ENCODE results near the gene BACE1. TPM values are rescaled to one million over a fixed set of nuclear protein-coding genes. Genes with fewer than 3 reads are reported as not detected.

Gene BACE1
- total and polyA plus RNA-seq, 7 donors = 1.8 to 24.6 (median 13.2) TPM

DNA sequence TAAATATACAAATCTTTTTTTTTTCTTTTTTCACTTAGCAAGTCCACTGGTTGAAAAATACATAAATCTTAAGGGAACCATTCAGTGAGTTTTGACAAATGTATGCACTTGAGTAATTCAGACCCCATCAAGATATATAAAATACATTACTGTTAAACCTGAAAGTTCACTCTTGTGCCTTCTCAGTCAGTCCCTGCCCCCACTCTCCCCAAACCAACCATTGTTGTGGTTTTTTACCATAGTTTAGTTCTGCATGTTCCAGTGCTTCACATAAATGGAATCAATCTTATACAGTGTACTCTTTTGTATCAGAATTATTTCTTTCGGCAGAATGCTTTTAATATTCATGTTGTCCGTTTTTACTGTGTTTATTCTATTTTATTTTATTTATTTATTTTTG is 57.5 kb downstream of the BACE1 start:
- no peak overlapping the region for H3K27ac ChIP-seq
- WGBS, 2 donors = 85 to 88% methylated on average over 2 of the region's 2 CpGs
- TF ChIP-seq POLR2AphosphoS5 (IDR thresholded peaks at IDR 0.05) = no peak
- no peak for TF ChIP-seq POLR2A (IDR thresholded peaks at IDR 0.05)
- TF ChIP-seq EP300 (IDR thresholded peaks at IDR 0.05) = no peak
- TF ChIP-seq, protein P1, sequence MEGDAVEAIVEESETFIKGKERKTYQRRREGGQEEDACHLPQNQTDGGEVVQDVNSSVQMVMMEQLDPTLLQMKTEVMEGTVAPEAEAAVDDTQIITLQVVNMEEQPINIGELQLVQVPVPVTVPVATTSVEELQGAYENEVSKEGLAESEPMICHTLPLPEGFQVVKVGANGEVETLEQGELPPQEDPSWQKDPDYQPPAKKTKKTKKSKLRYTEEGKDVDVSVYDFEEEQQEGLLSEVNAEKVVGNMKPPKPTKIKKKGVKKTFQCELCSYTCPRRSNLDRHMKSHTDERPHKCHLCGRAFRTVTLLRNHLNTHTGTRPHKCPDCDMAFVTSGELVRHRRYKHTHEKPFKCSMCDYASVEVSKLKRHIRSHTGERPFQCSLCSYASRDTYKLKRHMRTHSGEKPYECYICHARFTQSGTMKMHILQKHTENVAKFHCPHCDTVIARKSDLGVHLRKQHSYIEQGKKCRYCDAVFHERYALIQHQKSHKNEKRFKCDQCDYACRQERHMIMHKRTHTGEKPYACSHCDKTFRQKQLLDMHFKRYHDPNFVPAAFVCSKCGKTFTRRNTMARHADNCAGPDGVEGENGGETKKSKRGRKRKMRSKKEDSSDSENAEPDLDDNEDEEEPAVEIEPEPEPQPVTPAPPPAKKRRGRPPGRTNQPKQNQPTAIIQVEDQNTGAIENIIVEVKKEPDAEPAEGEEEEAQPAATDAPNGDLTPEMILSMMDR (IDR thresholded peaks at IDR 0.05) = no peak
- peaks cover 0 to 55% (median 11%) of the 10 kb centered on the region in 4 donors for H3K36me3 ChIP-seq
- no peak for DNase-seq
- H3K4me1 ChIP-seq = no peaks in the 10 kb centered on the region
- no peak overlapping the region for H3K4me3 ChIP-seq
- no peaks in the 10 kb centered on the region for H3K27me3 ChIP-seq
- H3K9me3 ChIP-seq = no peaks in the 10 kb centered on the region
- intact Hi-C loops (cut with DNase I) = no loop called here

DNA sequence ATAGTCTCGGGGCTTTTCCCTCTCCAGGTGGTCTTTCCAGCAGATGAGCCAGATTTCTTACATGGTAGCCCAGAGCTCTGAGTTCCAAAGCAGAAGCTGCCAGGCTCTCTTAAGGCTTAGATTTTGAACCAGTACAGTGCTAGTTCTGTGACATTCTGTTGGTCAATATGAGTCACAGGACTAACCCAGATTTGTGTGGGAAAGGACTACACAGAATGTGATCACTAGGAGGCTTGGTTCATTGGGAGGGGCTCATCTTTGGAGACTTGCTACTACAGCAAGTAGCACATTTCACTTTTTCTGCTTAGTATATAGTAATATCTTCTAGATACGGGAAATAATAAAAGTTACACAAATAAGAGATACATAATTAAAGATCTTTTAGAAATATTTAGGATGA is 59.5 kb downstream of the BACE1 start:
- H3K9me3 ChIP-seq = no peaks in the 10 kb centered on the region
- TF ChIP-seq, protein P1 (IDR thresholded peaks at IDR 0.05) = no peak
- TF ChIP-seq POLR2AphosphoS5 (IDR thresholded peaks at IDR 0.05) (no peak), EP300 (IDR thresholded peaks at IDR 0.05) (no peak), POLR2A (IDR thresholded peaks at IDR 0.05) (no peak)
- peaks cover 0 to 52% (median 11%) of the 10 kb centered on the region in 4 donors for H3K36me3 ChIP-seq
- intact Hi-C loops (cut with DNase I) = no loop called here
- no peaks in the 10 kb centered on the region for H3K4me1 ChIP-seq
- H3K4me3 ChIP-seq = no peak overlapping the region
- no peak overlapping the region for H3K27ac ChIP-seq
- no peaks in the 10 kb centered on the region for H3K27me3 ChIP-seq
- 46 to 76% methylated on average over 2 of the region's 2 CpGs for WGBS, 2 donors
- no peak for DNase-seq

DNA sequence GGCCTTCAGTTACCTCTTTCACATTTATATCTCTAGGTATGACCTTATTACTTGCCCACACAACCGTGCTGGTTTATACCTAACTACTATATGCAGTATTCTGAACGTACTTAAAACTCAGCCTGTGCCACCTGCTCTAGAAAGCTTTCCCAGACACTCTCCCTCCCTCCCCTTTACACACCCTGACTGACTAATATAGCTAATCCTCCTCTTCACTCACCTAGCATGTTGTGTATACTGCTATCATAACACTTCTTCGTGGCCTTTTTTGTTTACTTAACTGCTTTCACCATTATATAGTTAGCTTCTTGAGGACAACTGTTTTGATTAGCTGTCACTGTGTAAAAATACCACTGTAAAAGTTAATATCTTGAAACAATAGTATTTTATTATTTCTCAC is 60.1 kb downstream of the BACE1 start:
- H3K4me1 ChIP-seq = no peaks in the 10 kb centered on the region
- intact Hi-C loops (cut with DNase I) = no loop called here
- no peak overlapping the region for H3K4me3 ChIP-seq
- 43 to 71% methylated on average over 3 of the region's 3 CpGs for WGBS, 2 donors
- no peak overlapping the region for H3K27ac ChIP-seq
- no peak for TF ChIP-seq EP300 (IDR thresholded peaks at IDR 0.05)
- TF ChIP-seq, protein P1 (IDR thresholded peaks at IDR 0.05) = no peak
- TF ChIP-seq POLR2A (IDR thresholded peaks at IDR 0.05) = no peak
- no peak for TF ChIP-seq POLR2AphosphoS5 (IDR thresholded peaks at IDR 0.05)
- no peaks in the 10 kb centered on the region for H3K9me3 ChIP-seq
- H3K27me3 ChIP-seq = no peaks in the 10 kb centered on the region
- DNase-seq = no peak
- H3K36me3 ChIP-seq = peaks cover 0 to 46% (median 8%) of the 10 kb centered on the region in 4 donors

DNA sequence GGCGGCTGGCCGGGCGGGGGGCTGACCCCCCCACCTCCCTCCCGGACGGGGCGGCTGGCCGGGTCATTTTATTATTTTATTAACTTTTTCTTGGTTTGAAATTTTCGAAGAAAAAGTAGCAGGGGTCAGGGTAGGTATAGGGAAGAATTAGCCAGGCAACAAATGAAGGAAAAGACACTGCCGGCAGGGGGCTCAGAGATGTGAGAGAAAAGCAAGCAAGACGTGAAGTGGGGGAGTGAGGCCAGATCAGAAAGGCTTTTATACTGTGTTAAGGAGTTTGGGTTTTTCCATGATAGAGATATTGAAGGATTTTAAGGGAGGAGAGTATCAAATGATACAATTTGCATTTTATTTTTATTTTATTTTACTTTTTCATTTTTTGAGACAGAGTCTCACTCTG is 64.5 kb downstream of the BACE1 start:
- H3K9me3 ChIP-seq = no peaks in the 10 kb centered on the region
- no peak for DNase-seq
- no peaks in the 10 kb centered on the region for H3K27me3 ChIP-seq
- WGBS, 2 donors = 92 to 93% methylated on average over 10 of the region's 10 CpGs
- intact Hi-C loops (cut with DNase I) = no loop called here
- H3K27ac ChIP-seq = no peak overlapping the region
- peaks cover 0 to 75% (median 25%) of the 10 kb centered on the region in 4 donors for H3K36me3 ChIP-seq
- no peaks in the 10 kb centered on the region for H3K4me1 ChIP-seq
- no peak overlapping the region for H3K4me3 ChIP-seq
- no peak for TF ChIP-seq POLR2AphosphoS5 (IDR thresholded peaks at IDR 0.05)
- TF ChIP-seq, protein P1 (IDR thresholded peaks at IDR 0.05) = no peak
- no peak for TF ChIP-seq POLR2A (IDR thresholded peaks at IDR 0.05)
- TF ChIP-seq EP300 (IDR thresholded peaks at IDR 0.05) = no peak

DNA sequence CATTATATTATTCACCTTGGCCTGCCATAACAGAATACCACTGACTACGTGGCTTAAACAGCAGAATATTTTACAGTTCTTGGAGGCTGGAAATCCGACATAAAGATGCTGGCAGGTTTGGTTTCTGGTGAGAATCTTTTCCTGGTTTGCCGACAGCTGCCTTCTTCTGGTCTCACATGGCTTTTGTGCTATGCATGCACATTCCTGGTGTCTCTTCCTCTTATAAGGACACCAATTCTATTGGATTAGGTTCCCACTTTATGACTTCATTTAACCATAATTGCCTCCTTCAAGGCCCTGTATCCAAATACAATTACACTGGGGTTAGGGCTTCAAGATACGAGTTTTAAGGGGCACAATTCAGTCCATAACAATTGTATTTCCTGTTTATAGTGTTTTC is 66.5 kb downstream of the BACE1 start:
- H3K36me3 ChIP-seq = peaks cover 3 to 77% (median 34%) of the 10 kb centered on the region in 4 donors
- no peaks in the 10 kb centered on the region for H3K4me1 ChIP-seq
- H3K27me3 ChIP-seq = no peaks in the 10 kb centered on the region
- no peak for TF ChIP-seq EP300 (IDR thresholded peaks at IDR 0.05)
- TF ChIP-seq, protein P1 (IDR thresholded peaks at IDR 0.05) = no peak
- TF ChIP-seq POLR2AphosphoS5 (IDR thresholded peaks at IDR 0.05) = no peak
- TF ChIP-seq POLR2A (IDR thresholded peaks at IDR 0.05) = no peak
- no peak for DNase-seq
- no peak overlapping the region for H3K27ac ChIP-seq
- no peak overlapping the region for H3K4me3 ChIP-seq
- 72 to 84% methylated on average over 4 of the region's 4 CpGs for WGBS, 2 donors
- H3K9me3 ChIP-seq = no peaks in the 10 kb centered on the region
- intact Hi-C loops (cut with DNase I) = no loop called here

Data from sigmoid colon (tissue), 7 donors.